BJ (cell line): Measurements from ENCODE around the gene CEP41. TPM values are rescaled to one million over a fixed set of nuclear protein-coding genes. Genes with fewer than 3 reads are reported as not detected.
"Not testable (repeated sequence)": the region's sequence is repeated elsewhere in the genome, so short reads cannot be mapped to it uniquely, and the experiment has no call there.

Experiments used
- CTCF ChIA-PET: fragments of 350-600 bp; formaldehyde crosslinking; extraction: SDS; loops from one replicate; lab custom pipeline; 2021; ENCODE audit warnings: antibody characterized with exemption, inconsistent platforms; lab: Yijun Ruan, JAX
- POLR2A ChIA-PET: fragments of 300-600 bp; sonication (Branson Sonifier 250); formaldehyde crosslinking; extraction: SDS; loops from one replicate; lab custom pipeline; 2021; ENCODE audit warnings: antibody characterized with exemption; lab: Charles Lee
- DNase-seq: peaks from one replicate; pipeline ENCODE4 v3.0.0-alpha.2; 2011; ENCODE audit warnings: low read depth
- H3K27me3 ChIP-seq: 2 replicates; pipeline ENCODE4 v1.6.0; 2011; ENCODE audit warnings: low read length; ENCODE audit not compliant: control insufficient read depth, insufficient read depth
- H3K36me3 ChIP-seq: 2 replicates; pipeline ENCODE4 v1.5.1; 2011; ENCODE audit warnings: low read length; ENCODE audit not compliant: control insufficient read depth, insufficient read depth
- H3K4me3 ChIP-seq: 2 replicates; pipeline ENCODE4 v1.5.1; 2011; ENCODE audit warnings: low read depth, mild to moderate bottlenecking, control low read depth, low read length
- polyA plus RNA-seq: library from polyadenylated mRNA; depleted of rRNA; stranded (reverse); fragments of >200 nt; gene quantifications from 2 replicates; pipeline ENCODE4 v1.2.3, GENCODE V29; 2011
- TF ChIP-seq, protein P1 (sequence below): IDR thresholded peaks from 2 replicates; pipeline ENCODE4 v1.5.1; 2011; ENCODE audit warnings: low read depth, mild to moderate bottlenecking, control low read depth, inconsistent platforms, low read length, moderate library complexity; ENCODE audit not compliant: insufficient read depth

The CEP41 gene
- polyA plus RNA-seq, 1 experiment: 24.5 TPM

- DNase-seq: no peak
- H3K4me3 ChIP-seq: no peak overlapping the region
- CTCF ChIA-PET: no interaction called here
- H3K36me3 ChIP-seq: no peaks in the 10 kb centered on the region
- TF ChIP-seq, protein P1, sequence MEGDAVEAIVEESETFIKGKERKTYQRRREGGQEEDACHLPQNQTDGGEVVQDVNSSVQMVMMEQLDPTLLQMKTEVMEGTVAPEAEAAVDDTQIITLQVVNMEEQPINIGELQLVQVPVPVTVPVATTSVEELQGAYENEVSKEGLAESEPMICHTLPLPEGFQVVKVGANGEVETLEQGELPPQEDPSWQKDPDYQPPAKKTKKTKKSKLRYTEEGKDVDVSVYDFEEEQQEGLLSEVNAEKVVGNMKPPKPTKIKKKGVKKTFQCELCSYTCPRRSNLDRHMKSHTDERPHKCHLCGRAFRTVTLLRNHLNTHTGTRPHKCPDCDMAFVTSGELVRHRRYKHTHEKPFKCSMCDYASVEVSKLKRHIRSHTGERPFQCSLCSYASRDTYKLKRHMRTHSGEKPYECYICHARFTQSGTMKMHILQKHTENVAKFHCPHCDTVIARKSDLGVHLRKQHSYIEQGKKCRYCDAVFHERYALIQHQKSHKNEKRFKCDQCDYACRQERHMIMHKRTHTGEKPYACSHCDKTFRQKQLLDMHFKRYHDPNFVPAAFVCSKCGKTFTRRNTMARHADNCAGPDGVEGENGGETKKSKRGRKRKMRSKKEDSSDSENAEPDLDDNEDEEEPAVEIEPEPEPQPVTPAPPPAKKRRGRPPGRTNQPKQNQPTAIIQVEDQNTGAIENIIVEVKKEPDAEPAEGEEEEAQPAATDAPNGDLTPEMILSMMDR: no peak
- POLR2A ChIA-PET: interaction anchor here (0.6 kb wide), 1 partner anchor 1025 kb away, joined by 5 read pairs; no protein-coding TSS in a partner anchor
- no peaks in the 10 kb centered on the region for H3K27me3 ChIP-seq
Measured at GRCh38 chr7:130458257-130458656, 17.4 kb upstream of the CEP41 start.

- ChIA-PET POLR2A (no interaction called here), CTCF (no interaction called here)
- no peak overlapping the region for H3K4me3 ChIP-seq
- no peaks in the 10 kb centered on the region for H3K27me3 ChIP-seq
- DNase-seq: no peak
- TF ChIP-seq, protein P1: no peak
- no peaks in the 10 kb centered on the region for H3K36me3 ChIP-seq
Measured at GRCh38 chr7:130454959-130455358, 14.1 kb upstream of the CEP41 start.

GRCh38 chr7:130452951-130453350, 12.1 kb upstream of the CEP41 start:
- CTCF ChIA-PET: no interaction called here
- no peaks in the 10 kb centered on the region for H3K36me3 ChIP-seq
- H3K27me3 ChIP-seq: no peaks in the 10 kb centered on the region
- POLR2A ChIA-PET: no interaction called here
- no peak for DNase-seq
- H3K4me3 ChIP-seq: no peak overlapping the region
- TF ChIP-seq, protein P1: no peak

GRCh38 chr7:130451344-130451743, 10.5 kb upstream of the CEP41 start:
- CTCF ChIA-PET, DNase-seq, H3K36me3 ChIP-seq, POLR2A ChIA-PET, H3K27me3 ChIP-seq, H3K4me3 ChIP-seq: not testable (repeated sequence)

GRCh38 chr7:130446259-130446658, 5.4 kb upstream of the CEP41 start:
- POLR2A ChIA-PET: no interaction called here
- Histone ChIP-seq H3K4me3 (no peak overlapping the region), H3K36me3 (no peaks in the 10 kb centered on the region), H3K27me3 (peaks cover 4% of the 10 kb centered on the region; the same call in 1 of the 2 replicates)
- no peak for DNase-seq
- CTCF ChIA-PET: no interaction called here
- TF ChIP-seq, protein P1: no peak

- CTCF ChIA-PET: no interaction called here
- TF ChIP-seq, protein P1: no peak
- Histone ChIP-seq H3K4me3 (no peak overlapping the region), H3K27me3 (peaks cover 4% of the 10 kb centered on the region; the same call in 1 of the 2 replicates), H3K36me3 (no peaks in the 10 kb centered on the region)
- POLR2A ChIA-PET: no interaction called here
- no peak for DNase-seq
Measured at GRCh38 chr7:130444751-130445407, 4.1 kb upstream of the CEP41 start.
